ENCODE results near the gene WNT3.

The WNT3 gene

GRCh38 chr17:46727572-46728348 is 90.7 kb downstream of the WNT3 start:
- DNase-seq, result no peak

DNA sequence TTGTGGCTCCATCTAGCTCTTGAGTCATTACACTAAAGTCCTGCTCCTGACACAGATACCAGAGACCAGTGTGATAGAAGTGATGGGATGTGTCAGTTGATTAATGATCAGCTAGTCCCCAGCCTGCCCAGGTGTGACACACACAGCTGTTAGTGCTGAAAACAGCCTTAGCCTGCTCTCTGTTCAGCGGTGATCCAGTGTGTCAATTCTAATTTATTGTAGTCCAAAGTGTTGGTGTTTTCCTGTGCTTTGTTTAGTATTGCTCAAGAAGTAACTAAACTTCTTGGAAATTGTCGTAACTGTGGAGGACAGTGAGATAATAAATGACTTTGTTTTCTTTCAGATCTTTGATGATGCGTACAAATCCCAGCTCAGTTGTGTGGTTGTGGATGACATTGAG is 92.3 kb downstream of the WNT3 start:
- no peak for DNase-seq

GRCh38 chr17:46722662-46723285 is 95.7 kb downstream of the WNT3 start:
- no peak for DNase-seq

GRCh38 chr17:46720408-46720807 is 98.1 kb downstream of the WNT3 start:
- DNase-seq, result no peak

GRCh38 chr17:46719891-46720290 is 98.6 kb downstream of the WNT3 start:
- no peak for DNase-seq

- DNase-seq, result no peak
Observed at GRCh38 chr17:46717999-46718398, 100.5 kb downstream of the WNT3 start.
